Measurements from ENCODE around the gene SLC25A21. TPM values are rescaled to one million over a fixed set of nuclear protein-coding genes. Genes with fewer than 3 reads are reported as not detected.

Gene SLC25A21
- polyA plus RNA-seq, 2 of the 4 experiments (the other 2 are of a cell fraction) = 0.68 to 1.4 TPM

GRCh38 chr14:37046815-37047214 lies 125.6 kb downstream of the SLC25A21 start:
- DNase-seq (ENCODE audit: low read depth in 1 of 2, low spot score in 1 of 2) (no peak), FAIRE-seq (no peak), ATAC-seq (no peak)
- H3K27ac ChIP-seq = no peak overlapping the region
- no peak overlapping the region for H3K4me3 ChIP-seq
- H3K4me1 ChIP-seq = peaks cover 10% of the 10 kb centered on the region; the same call in 1 of the 3 replicates
- H3K9me3 ChIP-seq = no peaks in the 10 kb centered on the region
- POLR2A ChIA-PET = no interaction called here
- TF ChIP-seq RNF2 (IDR thresholded peaks at IDR 0.05; ENCODE audit: borderline replicate concordance, low read depth) = no peak
- TF ChIP-seq ZSCAN20 (CRISPR knock-in tag; IDR thresholded peaks at IDR 0.05) = no peak
- no peak for TF ChIP-seq REST (IDR thresholded peaks at IDR 0.05)
- H3K4me2 ChIP-seq = no peak overlapping the region
- WGBS (ENCODE audit: missing lambda C conversion rate) = 89% methylated on average over 2 of the region's 2 CpGs
- CTCF ChIA-PET = no interaction called here

GRCh38 chr14:37045340-37046061 lies 126.9 kb downstream of the SLC25A21 start:
- WGBS (ENCODE audit: missing lambda C conversion rate) = 82% methylated on average over 5 of the region's 5 CpGs
- FAIRE-seq (no peak), DNase-seq (ENCODE audit: low read depth in 1 of 2, low spot score in 1 of 2) (no peak), ATAC-seq (no peak)
- CTCF ChIA-PET = interaction anchor here (1.5 kb wide), 1 partner anchor 390 kb away, joined by 4 read pairs; no protein-coding TSS in a partner anchor
- TF ChIP-seq EP300 (IDR thresholded peaks at IDR 0.05) = no peak
- no peak for TF ChIP-seq MAZ (IDR thresholded peaks at IDR 0.05; ENCODE audit: borderline replicate concordance, low read depth, low read length)
- TF ChIP-seq CHD2 (IDR thresholded peaks at IDR 0.05; ENCODE audit: low read length, partially characterized antibody) = no peak
- no peak for TF ChIP-seq HOXA7 (CRISPR knock-in tag; IDR thresholded peaks at IDR 0.05)
- TF ChIP-seq ZFP36 (IDR thresholded peaks at IDR 0.05; ENCODE audit: borderline replicate concordance, partially characterized antibody) = no peak
- TF ChIP-seq FOSB (CRISPR knock-in tag; IDR thresholded peaks at IDR 0.05) = no peak
- no peak for TF ChIP-seq RAD21 (conservative IDR thresholded peaks at IDR 0.05 in 1 of 2, IDR thresholded peaks at IDR 0.05 in 1 of 2)
- TF ChIP-seq EHMT2 (IDR thresholded peaks at IDR 0.05; ENCODE audit: low read depth) = no peak
- TF ChIP-seq CBX8 (IDR thresholded peaks at IDR 0.05) = no peak
- TF ChIP-seq MYC (IDR thresholded peaks at IDR 0.05; ENCODE audit: borderline replicate concordance, low read length) = no peak
- TF ChIP-seq POLR2A (IDR thresholded peaks at IDR 0.05; ENCODE audit: low read length) = no peak
- no peak for TF ChIP-seq FOXS1 (CRISPR knock-in tag; IDR thresholded peaks at IDR 0.05)
- no peak overlapping the region for H3K27ac ChIP-seq
- H3K4me2 ChIP-seq = no peak overlapping the region
- POLR2A ChIA-PET = no interaction called here
- no peaks in the 10 kb centered on the region for H3K9me3 ChIP-seq
- no peak overlapping the region for H3K4me3 ChIP-seq
- peaks cover 10% of the 10 kb centered on the region; the same call in 1 of the 3 replicates for H3K4me1 ChIP-seq

GRCh38 chr14:37037636-37038387 lies 134.6 kb downstream of the SLC25A21 start:
- Histone ChIP-seq H3K4me2 (no peak overlapping the region; the same call in 2 of the 3 replicates), H3K9me3 (no peaks in the 10 kb centered on the region), H3K4me3 (no peak overlapping the region), H3K4me1 (peaks cover 14% of the 10 kb centered on the region), H3K27ac (no peak overlapping the region)
- 94% methylated on average over 3 of the region's 3 CpGs for WGBS (ENCODE audit: missing lambda C conversion rate)
- TF ChIP-seq RAD21 (conservative IDR thresholded peaks at IDR 0.05 in 1 of 2, IDR thresholded peaks at IDR 0.05 in 1 of 2) (no peak), ZNF302 (CRISPR knock-in tag; IDR thresholded peaks at IDR 0.05) (no peak), RFX5 (IDR thresholded peaks at IDR 0.05) (no peak), GATA3 (IDR thresholded peaks at IDR 0.05; ENCODE audit: borderline replicate concordance) (no peak), TP53 (CRISPR knock-in tag; IDR thresholded peaks at IDR 0.05) (no peak), BCL3 (IDR thresholded peaks at IDR 0.05) (no peak), EP300 (IDR thresholded peaks at IDR 0.05) (no peak), POLR2AphosphoS2 (conservative IDR thresholded peaks at IDR 0.05; ENCODE audit: low read length) (no peak), PHF8 (IDR thresholded peaks at IDR 0.05; ENCODE audit: borderline replicate concordance, low read depth) (no peak)
- FAIRE-seq (no peak), DNase-seq (ENCODE audit: low read depth in 1 of 2, low spot score in 1 of 2) (no peak), ATAC-seq (no peak)
- CTCF ChIA-PET = no interaction called here
- POLR2A ChIA-PET = no interaction called here
